Hematopoietic multipotent progenitor cell treated with erythropoietin and hydrocortisone succinate and interleukin-3 and kit ligand, for 15 days (in vitro differentiated cells): ENCODE measurements around the gene FFAR1.
A peak's percentile ranks its signal among the peaks of the same experiment; 100 is the strongest.
"Not testable (repeated sequence)": the region's sequence is repeated elsewhere in the genome, so short reads cannot be mapped to it uniquely, and the experiment has no call there.

Experiments used
- DNase-seq: peaks from one replicate; pipeline ENCODE4 v3.0.0-alpha.2; 2015; ENCODE audit warnings: low spot score

FFAR1 gene

GRCh38 chr19:35342430-35342829 lies 5.3 kb upstream of the FFAR1 start:
- DNase-seq = no peak

GRCh38 chr19:35344511-35345031 lies 3.1 kb upstream of the FFAR1 start:
- DNase-seq = no peak

GRCh38 chr19:35345671-35346111 lies 2.0 kb upstream of the FFAR1 start:
- DNase-seq = no peak

- no peak for DNase-seq
Observed at GRCh38 chr19:35346193-35347052, 1.3 kb upstream of the FFAR1 start.

- DNase-seq = no peak
Observed at GRCh38 chr19:35347930-35348298, 212 bp downstream of the FFAR1 start.

- no peak for DNase-seq
Observed at GRCh38 chr19:35348911-35349611, 1.4 kb downstream of the FFAR1 start.

- DNase-seq = no peak
Observed at GRCh38 chr19:35349614-35350521, 2.2 kb downstream of the FFAR1 start.

GRCh38 chr19:35350591-35350990 lies 2.9 kb downstream of the FFAR1 start:
- DNase-seq = no peak

- no peak for DNase-seq
Observed at GRCh38 chr19:35351411-35352176, 3.9 kb downstream of the FFAR1 start.

- no peak for DNase-seq
Observed at GRCh38 chr19:35352177-35352447, 4.4 kb downstream of the FFAR1 start.

GRCh38 chr19:35352448-35353304 lies 5.0 kb downstream of the FFAR1 start:
- peak; percentile 46 for DNase-seq

GRCh38 chr19:35353635-35354034 lies 5.9 kb downstream of the FFAR1 start:
- no peak for DNase-seq

- no peak for DNase-seq
Observed at GRCh38 chr19:35354898-35355297, 7.2 kb downstream of the FFAR1 start.

- DNase-seq = no peak
Observed at GRCh38 chr19:35355791-35356460, 8.2 kb downstream of the FFAR1 start.

GRCh38 chr19:35357867-35358573 lies 10.3 kb downstream of the FFAR1 start, which contains the start of gene FFAR3:
Gene FFAR3, plus strand, starts transcription at chr19:35358460. Its CDS starts 431 bp downstream, at chr19:35358891.
- no peak for DNase-seq

- DNase-seq = not testable (repeated sequence)
Observed at GRCh38 chr19:35358834-35359233, 11.1 kb downstream of the FFAR1 start.

- DNase-seq = not testable (repeated sequence)
Observed at GRCh38 chr19:35359395-35359794, 11.7 kb downstream of the FFAR1 start.

- DNase-seq = not testable (repeated sequence)
Observed at GRCh38 chr19:35360081-35360480, 12.4 kb downstream of the FFAR1 start.

- DNase-seq = no peak
Observed at GRCh38 chr19:35360880-35361420, 13.2 kb downstream of the FFAR1 start.
